OCI-LY1 (cell line): ENCODE data around the gene MYO1E.

Experiments used
- H2AFZ ChIP-seq: fragments of 200-600 bp; sonication (generic), shearing (Covaris generic); 2 replicates; pipeline ENCODE4 v1.6.0; 2014; ENCODE audit warnings: antibody characterized with exemption, mild to moderate bottlenecking, low read length
- H3F3A ChIP-seq: fragments of 200-600 bp; sonication (generic), shearing (Covaris generic); 2 replicates; pipeline ENCODE4 v1.6.0; 2014; ENCODE audit warnings: mild to moderate bottlenecking, antibody characterized with exemption, low read length, moderate library complexity; ENCODE audit not compliant: insufficient read depth
- H3K27ac ChIP-seq: fragments of 200-600 bp; sonication (generic); 2 replicates; pipeline ENCODE4 v1.5.1; 2014; ENCODE audit warnings: low read length, mixed run types, mild to moderate bottlenecking, low read depth; ENCODE audit not compliant: poor library complexity, severe bottlenecking
- H3K27me3 ChIP-seq: fragments of 200-600 bp; sonication (generic); 2 replicates; pipeline ENCODE4 v1.6.0; 2014; ENCODE audit warnings: antibody characterized with exemption, mild to moderate bottlenecking, low read length, moderate library complexity; ENCODE audit not compliant: insufficient read depth
- H3K36me3 ChIP-seq: fragments of 200-600 bp; sonication (generic); 2 replicates; pipeline ENCODE4 v1.6.1; 2014; ENCODE audit warnings: mild to moderate bottlenecking, antibody characterized with exemption, low read length, moderate library complexity, mixed read lengths; ENCODE audit not compliant: insufficient read depth
- H3K4me1 ChIP-seq: fragments of 200-600 bp; sonication (generic); 2 replicates; pipeline ENCODE4 v1.5.1; 2014; ENCODE audit warnings: mild to moderate bottlenecking, low read length, moderate library complexity; ENCODE audit not compliant: insufficient read depth, severe bottlenecking
- H3K4me2 ChIP-seq: fragments of 200-600 bp; sonication (generic), shearing (Covaris generic); 2 replicates; pipeline ENCODE4 v1.6.1; 2014; ENCODE audit warnings: low read length
- H3K4me3 ChIP-seq: fragments of 200-600 bp; sonication (generic); 2 replicates; pipeline ENCODE4 v1.5.1; 2014; ENCODE audit warnings: low read length, low read depth, mild to moderate bottlenecking, mixed read lengths; ENCODE audit not compliant: poor library complexity, severe bottlenecking
- H3K79me2 ChIP-seq: fragments of 200-600 bp; shearing (Covaris generic); 2 replicates; pipeline ENCODE4 v1.6.1; 2016; ENCODE audit warnings: mixed run types, low read length, mixed read lengths; ENCODE audit not compliant: insufficient read depth
- H3K9ac ChIP-seq: fragments of 200-600 bp; sonication (generic), shearing (Covaris generic); 2 replicates; pipeline ENCODE4 v1.6.1; 2014; ENCODE audit warnings: mild to moderate bottlenecking, low read length, mixed read lengths
- H3K9me2 ChIP-seq: fragments of 200-600 bp; sonication (generic), shearing (Covaris generic); 2 replicates; pipeline ENCODE4 v1.6.1; 2014; ENCODE audit warnings: low read depth, mild to moderate bottlenecking, low read length, mixed read lengths
- H3K9me3 ChIP-seq: fragments of 200-600 bp; shearing (Covaris generic); 2 replicates; pipeline ENCODE4 v1.6.1; 2014; ENCODE audit warnings: low read length, mixed read lengths
- H4K20me1 ChIP-seq: fragments of 200-600 bp; sonication (generic), shearing (Covaris generic); 2 replicates; pipeline ENCODE4 v1.6.0; 2016; ENCODE audit warnings: mild to moderate bottlenecking, low read length; ENCODE audit not compliant: insufficient read depth
- CTCF ChIP-seq: fragments of 200-600 bp; sonication (generic), shearing (Covaris generic); IDR thresholded peaks from 2 replicates; pipeline ENCODE4 v1.5.1; 2017; ENCODE audit warnings: mild to moderate bottlenecking, antibody characterized with exemption, low read length, moderate library complexity, mixed read lengths
- EZH2 ChIP-seq: fragments of 200-600 bp; sonication (generic), shearing (Covaris generic); IDR thresholded peaks from 2 replicates; pipeline ENCODE4 v1.8.0; 2017; ENCODE audit warnings: borderline replicate concordance, mixed run types, mild to moderate bottlenecking, antibody characterized with exemption, low read length, moderate library complexity, mixed read lengths

Gene MYO1E

GRCh38 chr15:59317211-59317610 is 55.5 kb downstream of the MYO1E start:
- no peak overlapping the region for H3K9ac ChIP-seq
- H3K27ac ChIP-seq = no peak overlapping the region
- H3K9me3 ChIP-seq = peaks cover 6% of the 10 kb centered on the region; the same call in 1 of the 2 replicates
- H3K27me3 ChIP-seq = no peaks in the 10 kb centered on the region
- H3K4me2 ChIP-seq = no peak overlapping the region
- peaks cover 50% of the 10 kb centered on the region for H3K79me2 ChIP-seq
- peaks cover 36% of the 10 kb centered on the region for H3K4me1 ChIP-seq
- TF ChIP-seq EZH2 (no peak), CTCF (no peak)
- H3K9me2 ChIP-seq = no peaks in the 10 kb centered on the region
- no peak overlapping the region for H3K4me3 ChIP-seq
- no peak overlapping the region for H2AFZ ChIP-seq
- peaks cover 26% of the 10 kb centered on the region for H3K36me3 ChIP-seq
- peaks cover 2% of the 10 kb centered on the region; the same call in 1 of the 2 replicates for H4K20me1 ChIP-seq
- H3F3A ChIP-seq = no peaks in the 10 kb centered on the region

DNA sequence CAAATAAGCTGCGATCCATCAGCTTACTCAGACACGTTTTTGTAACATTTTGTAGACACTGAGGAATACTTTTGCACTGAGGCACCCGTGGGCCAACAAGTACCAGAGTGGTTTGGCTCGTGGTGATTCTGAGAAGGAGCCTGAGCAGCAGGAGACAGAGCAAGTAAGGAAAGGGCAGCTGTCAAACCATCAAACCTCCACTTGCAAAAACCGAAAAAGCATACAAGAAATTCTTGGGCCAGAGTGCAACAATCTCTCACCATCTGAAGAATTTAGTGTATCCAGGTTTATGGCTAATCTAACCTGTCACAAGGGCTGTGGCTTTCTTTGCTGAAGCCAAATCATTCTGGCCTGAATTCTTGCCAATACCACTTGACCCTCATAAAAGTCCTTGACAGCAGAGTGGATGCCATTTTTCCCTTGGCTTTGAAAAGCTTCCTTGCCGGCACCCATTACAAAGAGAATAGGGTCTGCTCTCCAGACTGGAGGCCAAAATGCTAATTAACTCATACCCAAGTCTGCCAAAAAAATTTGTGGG is 56.7 kb downstream of the MYO1E start:
- peaks cover 23% of the 10 kb centered on the region for H3K36me3 ChIP-seq
- no peak overlapping the region for H3K27ac ChIP-seq
- no peaks in the 10 kb centered on the region for H3K27me3 ChIP-seq
- no peaks in the 10 kb centered on the region for H3K9me2 ChIP-seq
- peaks cover 2% of the 10 kb centered on the region; the same call in 1 of the 2 replicates for H4K20me1 ChIP-seq
- no peak overlapping the region for H3K9ac ChIP-seq
- TF ChIP-seq CTCF (no peak), EZH2 (no peak)
- H2AFZ ChIP-seq = no peak overlapping the region
- no peak overlapping the region for H3K4me2 ChIP-seq
- no peak overlapping the region for H3K4me3 ChIP-seq
- peaks cover 44% of the 10 kb centered on the region for H3K79me2 ChIP-seq
- H3K9me3 ChIP-seq = peaks cover 6% of the 10 kb centered on the region; the same call in 1 of the 2 replicates
- peaks cover 48% of the 10 kb centered on the region for H3K4me1 ChIP-seq
- no peaks in the 10 kb centered on the region for H3F3A ChIP-seq

GRCh38 chr15:59313641-59314332 is 58.9 kb downstream of the MYO1E start:
- H3K9me2 ChIP-seq = no peaks in the 10 kb centered on the region
- no peaks in the 10 kb centered on the region for H3K9me3 ChIP-seq
- H3K27me3 ChIP-seq = no peaks in the 10 kb centered on the region
- H3K4me3 ChIP-seq = no peak overlapping the region
- H4K20me1 ChIP-seq = 0 out of 2 replicates have a peak, but pooled peaks cover 2% of the 10 kb centered on the region
- peaks cover 61% of the 10 kb centered on the region for H3K4me1 ChIP-seq
- H3K36me3 ChIP-seq = peaks cover 11% of the 10 kb centered on the region
- no peaks in the 10 kb centered on the region for H3F3A ChIP-seq
- H3K4me2 ChIP-seq = no peak overlapping the region; the same call in 1 of the 2 replicates
- no peak overlapping the region for H3K27ac ChIP-seq
- H2AFZ ChIP-seq = no peak overlapping the region
- TF ChIP-seq EZH2 (no peak), CTCF (no peak)
- peaks cover 31% of the 10 kb centered on the region for H3K79me2 ChIP-seq
- no peak overlapping the region for H3K9ac ChIP-seq
